Karpas-422 (cell line): ENCODE results near the gene AGAP5. TPM values are rescaled to one million over a fixed set of nuclear protein-coding genes. Genes with fewer than 3 reads are reported as not detected.
A peak's percentile ranks its signal among the peaks of the same experiment; 100 is the strongest.
"Not testable (repeated sequence)": the region's sequence is repeated elsewhere in the genome, so short reads cannot be mapped to it uniquely, and the experiment has no call there.

Experiments
- DNase-seq: peaks from one replicate; pipeline ENCODE4 v3.0.0-alpha.2; 2015
- H2AFZ ChIP-seq: fragments of 200-600 bp; sonication (generic); 2 replicates; pipeline ENCODE4 v1.6.1; 2014; ENCODE audit warnings: antibody characterized with exemption, low read length, mixed read lengths
- H3K27ac ChIP-seq: fragments of 200-600 bp; sonication (generic); 2 replicates; pipeline ENCODE4 v1.5.1; 2014; ENCODE audit warnings: mild to moderate bottlenecking, low read length, moderate library complexity
- H3K27me3 ChIP-seq: fragments of 200-600 bp; sonication (generic); 2 replicates; pipeline ENCODE4 v1.6.1; 2014; ENCODE audit warnings: low read length, mixed read lengths
- H3K36me3 ChIP-seq: fragments of 200-600 bp; sonication (generic); 2 replicates; pipeline ENCODE4 v1.6.1; 2014; ENCODE audit warnings: low read length, mixed read lengths; ENCODE audit not compliant: insufficient read depth
- H3K4me1 ChIP-seq: fragments of 200-600 bp; sonication (generic); 2 replicates; pipeline ENCODE4 v1.6.1; 2014; ENCODE audit warnings: mild to moderate bottlenecking, low read length, mixed read lengths
- H3K4me2 ChIP-seq: fragments of 200-600 bp; sonication (generic); 2 replicates; pipeline ENCODE4 v1.6.1; 2014; ENCODE audit warnings: low read length, low read depth, mild to moderate bottlenecking; ENCODE audit not compliant: poor library complexity, severe bottlenecking
- H3K4me3 ChIP-seq: fragments of 200-600 bp; sonication (generic); 2 replicates; pipeline ENCODE4 v1.5.1; 2014; ENCODE audit warnings: mild to moderate bottlenecking, antibody characterized with exemption, low read length, mixed read lengths
- H3K79me2 ChIP-seq: fragments of 200-600 bp; sonication (generic); 2 replicates; pipeline ENCODE4 v1.6.1; 2014; ENCODE audit warnings: mild to moderate bottlenecking, low read length, mixed read lengths
- H3K9ac ChIP-seq: fragments of 200-600 bp; sonication (generic); 2 replicates; pipeline ENCODE4 v1.6.0; 2014; ENCODE audit warnings: low read length
- H3K9me2 ChIP-seq: fragments of 200-600 bp; sonication (generic), shearing (Covaris generic); replicated peaks from 2 replicates; pipeline ENCODE4 v1.6.0; 2014; ENCODE audit warnings: mild to moderate bottlenecking, low read length, moderate library complexity; ENCODE audit not compliant: insufficient read depth
- H3K9me3 ChIP-seq: fragments of 300-700, 200-600 bp; sonication (generic); 2 replicates; pipeline ENCODE4 v1.6.1; 2014; ENCODE audit warnings: low read length, mixed read lengths
- H4K20me1 ChIP-seq: fragments of 200-600 bp; sonication (generic); 2 replicates; pipeline ENCODE4 v1.6.1; 2014; ENCODE audit warnings: mild to moderate bottlenecking, antibody characterized with exemption, low read length, low read depth; ENCODE audit not compliant: insufficient read depth
- total RNA-seq: library from RNA; depleted of rRNA; stranded (reverse); fragments of >200 nt; shearing (Covaris generic); gene quantifications from 2 replicates; pipeline ENCODE4 v1.2.3, GENCODE V29; 2014; ENCODE audit warnings: low replicate concordance; rRNA removed

Gene AGAP5
- 6.7 and 8.1 TPM in 2 replicates for total RNA-seq

DNA sequence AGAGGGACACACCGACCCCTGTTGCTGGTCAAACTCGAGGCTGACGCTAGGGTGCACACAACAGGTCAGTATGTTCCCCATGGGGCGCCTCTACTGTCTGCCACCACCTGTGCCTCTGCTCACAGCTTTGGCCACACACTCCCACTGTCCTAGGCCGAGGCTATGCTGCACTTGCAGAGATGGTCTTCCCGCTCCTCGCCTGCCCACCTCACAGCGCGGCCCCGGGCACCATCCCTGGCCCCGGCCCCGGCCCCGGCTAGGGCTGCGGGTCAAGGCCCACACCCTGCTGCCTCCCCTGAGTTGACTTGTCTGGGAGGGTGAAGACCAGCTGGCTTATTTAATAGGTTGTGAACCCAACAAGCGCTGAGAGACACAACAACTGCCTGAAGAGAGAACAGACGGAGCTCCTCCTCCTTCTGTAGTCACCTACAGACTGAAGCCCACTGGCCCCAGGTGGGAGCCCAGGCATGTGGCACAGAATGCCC is at the start of gene AGAP5:
Gene AGAP5 (minus strand): TSS at position 435 of the 485 bp plus-strand sequence. CDS start 354 bp downstream, at position 81.
- not testable (repeated sequence) for DNase-seq

DNA sequence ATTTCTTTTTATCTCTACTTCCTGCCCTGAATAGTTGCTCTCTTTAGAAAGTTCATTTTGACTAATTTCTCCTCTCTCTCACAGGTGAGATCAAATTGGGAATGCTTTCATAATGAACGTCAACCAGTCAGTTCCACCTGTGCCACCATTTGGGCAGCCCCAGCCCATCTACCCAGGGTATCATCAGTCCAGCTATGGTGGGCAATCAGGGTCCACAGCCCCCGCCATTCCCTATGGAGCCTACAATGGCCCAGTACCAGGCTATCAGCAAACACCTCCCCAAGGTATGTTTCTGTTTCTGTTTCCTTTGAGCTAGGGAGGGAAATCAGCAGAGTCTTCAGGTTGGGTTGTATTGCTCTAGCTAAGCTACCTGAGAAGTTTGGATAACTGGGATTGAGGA is 48.8 kb upstream of the AGAP5 start:
- Histone ChIP-seq H2AFZ (no peak overlapping the region), H3K27ac (no peak overlapping the region), H3K4me3 (no peak overlapping the region), H3K79me2 (peaks cover 71% of the 10 kb centered on the region), H4K20me1 (no peaks in the 10 kb centered on the region), H3K9me2 (no peaks in the 10 kb centered on the region), H3K4me1 (peaks cover 30% of the 10 kb centered on the region), H3K9ac (no peak overlapping the region), H3K36me3 (peaks cover 31% of the 10 kb centered on the region; the same call in 1 of the 2 replicates), H3K27me3 (no peaks in the 10 kb centered on the region), H3K4me2 (no peak overlapping the region), H3K9me3 (no peaks in the 10 kb centered on the region)
- no peak for DNase-seq

More for the DNA sequence above, at the start of gene AGAP5:
- H3K9ac ChIP-seq, H2AFZ ChIP-seq, H3K27ac ChIP-seq, H3K79me2 ChIP-seq, H3K4me3 ChIP-seq, H3K4me1 ChIP-seq, H4K20me1 ChIP-seq, H3K27me3 ChIP-seq, H3K9me3 ChIP-seq, H3K9me2 ChIP-seq, H3K36me3 ChIP-seq, H3K4me2 ChIP-seq: not testable (repeated sequence)

GRCh38 chr10:73744664-73744975 is 46.7 kb upstream of the AGAP5 start:
- Histone ChIP-seq H3K27ac (peak overlapping the region; percentile 67; the same call in 1 of the 2 replicates), H3K36me3 (peaks cover 14% of the 10 kb centered on the region; the same call in 1 of the 2 replicates), H3K9me2 (no peaks in the 10 kb centered on the region), H3K4me3 (peak overlapping the region; percentile 86), H2AFZ (no peak overlapping the region; the same call in 1 of the 2 replicates), H3K27me3 (no peaks in the 10 kb centered on the region), H3K9ac (peak overlapping the region; percentile 93), H4K20me1 (no peaks in the 10 kb centered on the region), H3K4me1 (peaks cover 36% of the 10 kb centered on the region), H3K9me3 (no peaks in the 10 kb centered on the region), H3K79me2 (peaks cover 58% of the 10 kb centered on the region), H3K4me2 (peak overlapping the region; percentile 95)
- DNase-seq = peak; percentile 74

GRCh38 chr10:73743905-73744663 is 46.2 kb upstream of the AGAP5 start, which contains the start of gene SEC24C:
Gene SEC24C (plus strand): TSS chr10:73744372. CDS start chr10:73746833, 2,461 bp downstream.
- Histone ChIP-seq H3K79me2 (peaks cover 55% of the 10 kb centered on the region), H3K9me2 (no peaks in the 10 kb centered on the region), H3K9ac (peak within 1 kb of the TSS; percentile 93), H3K36me3 (peaks cover 12% of the 10 kb centered on the region; the same call in 1 of the 2 replicates), H3K4me2 (peak within 1 kb of the TSS; percentile 95), H3K27ac (peak within 1 kb of the TSS; percentile 67), H3K4me3 (peak within 1 kb of the TSS; percentile 86), H3K9me3 (no peaks in the 10 kb centered on the region), H3K27me3 (no peaks in the 10 kb centered on the region), H2AFZ (peak within 1 kb of the TSS; percentile 12), H4K20me1 (no peaks in the 10 kb centered on the region), H3K4me1 (peaks cover 36% of the 10 kb centered on the region)
- DNase-seq = peak; percentile 98

- H3K27ac ChIP-seq = peak overlapping the region; percentile 67
- H3K4me1 ChIP-seq = peaks cover 36% of the 10 kb centered on the region
- no peaks in the 10 kb centered on the region for H3K27me3 ChIP-seq
- peak overlapping the region; percentile 86 for H3K4me3 ChIP-seq
- no peaks in the 10 kb centered on the region for H3K9me2 ChIP-seq
- no peaks in the 10 kb centered on the region for H3K9me3 ChIP-seq
- peaks cover 9% of the 10 kb centered on the region; the same call in 1 of the 2 replicates for H3K36me3 ChIP-seq
- H3K79me2 ChIP-seq = peaks cover 52% of the 10 kb centered on the region
- H3K4me2 ChIP-seq = peak overlapping the region; percentile 95
- no peak for DNase-seq
- peak overlapping the region; percentile 93 for H3K9ac ChIP-seq
- H2AFZ ChIP-seq = peak overlapping the region; percentile 12
- H4K20me1 ChIP-seq = no peaks in the 10 kb centered on the region
Measured at GRCh38 chr10:73743327-73743904, 45.5 kb upstream of the AGAP5 start.

DNA sequence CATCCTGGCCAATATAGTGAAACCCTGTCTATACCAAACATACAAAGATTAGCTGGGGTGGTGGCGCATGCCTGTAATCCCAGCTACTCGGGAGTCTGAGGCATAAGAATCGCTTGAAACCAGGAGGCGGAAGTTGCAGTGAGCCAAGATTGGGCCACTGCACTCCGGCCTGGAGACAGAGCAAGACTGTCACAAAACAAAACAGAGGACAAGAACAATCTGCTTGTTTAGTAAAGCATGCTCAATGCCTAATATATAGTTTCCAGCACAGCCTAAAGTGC is 44.5 kb upstream of the AGAP5 start:
- no peak for DNase-seq
- Histone ChIP-seq H3K4me1 (peaks cover 36% of the 10 kb centered on the region), H3K27me3 (no peaks in the 10 kb centered on the region), H3K9me2 (no peaks in the 10 kb centered on the region), H3K27ac (peak overlapping the region; percentile 67; the same call in 1 of the 2 replicates), H3K36me3 (peaks cover 9% of the 10 kb centered on the region; the same call in 1 of the 2 replicates), H2AFZ (no peak overlapping the region), H3K4me2 (peak overlapping the region; percentile 95), H3K9ac (no peak overlapping the region), H3K4me3 (peak overlapping the region; percentile 86; the same call in 1 of the 2 replicates), H3K9me3 (no peaks in the 10 kb centered on the region), H4K20me1 (no peaks in the 10 kb centered on the region), H3K79me2 (peaks cover 52% of the 10 kb centered on the region)

DNA sequence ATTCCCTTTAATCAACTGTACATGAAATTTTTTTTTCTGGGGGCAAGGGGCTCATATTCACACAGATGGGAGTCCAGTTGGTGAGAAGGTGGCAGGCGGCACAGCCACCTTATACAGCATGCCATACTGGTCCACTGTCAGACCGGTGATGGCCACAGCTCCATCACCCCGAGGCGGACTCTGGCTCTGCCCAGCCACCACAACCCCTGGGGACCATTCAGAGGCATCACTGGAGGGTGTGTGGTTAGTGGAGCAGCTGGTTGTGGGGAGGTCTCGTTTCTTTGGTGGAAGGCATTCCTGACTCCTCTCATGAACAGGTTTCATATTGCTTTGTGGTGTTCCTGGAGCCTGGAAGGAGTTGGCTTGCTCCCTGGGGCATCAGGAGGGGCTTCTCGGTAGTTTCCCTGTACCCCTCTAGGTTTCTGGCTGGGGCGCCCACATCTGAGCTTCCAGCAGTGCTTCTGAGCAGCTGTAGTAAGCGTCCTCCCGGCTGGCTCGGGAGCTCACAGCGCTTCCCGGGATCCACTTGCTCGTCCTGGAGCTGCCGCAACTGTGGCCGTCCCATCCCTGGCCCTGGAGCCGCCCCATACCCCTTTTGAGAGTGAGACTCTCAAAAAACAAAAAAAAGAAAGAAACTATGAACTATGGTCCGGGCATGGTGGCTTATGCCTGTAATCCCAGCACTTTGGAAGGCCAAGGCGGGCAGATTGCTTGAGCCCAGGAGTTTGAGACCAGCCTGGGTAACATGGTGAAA is 42.8 kb upstream of the AGAP5 start:
- not testable (repeated sequence) for DNase-seq
- peaks cover 33% of the 10 kb centered on the region for H3K4me1 ChIP-seq

More for the DNA sequence above, 42.8 kb upstream of the AGAP5 start:
- H3K27ac ChIP-seq, H3K36me3 ChIP-seq, H3K4me2 ChIP-seq, H3K9me3 ChIP-seq, H3K27me3 ChIP-seq, H3K4me3 ChIP-seq, H2AFZ ChIP-seq, H3K9me2 ChIP-seq, H3K9ac ChIP-seq, H4K20me1 ChIP-seq: not testable (repeated sequence)
- H3K79me2 ChIP-seq = peaks cover 39% of the 10 kb centered on the region
